Activated CD8-positive, alpha-beta memory T cell treated with anti-CD3 and anti-CD28 coated beads for 24 hours (primary cell): ENCODE data around the gene CCL27.

Source experiments
- DNase-seq: peaks from one replicate; pipeline ENCODE4 v3.0.0-alpha.2; 2020

Gene CCL27

DNA sequence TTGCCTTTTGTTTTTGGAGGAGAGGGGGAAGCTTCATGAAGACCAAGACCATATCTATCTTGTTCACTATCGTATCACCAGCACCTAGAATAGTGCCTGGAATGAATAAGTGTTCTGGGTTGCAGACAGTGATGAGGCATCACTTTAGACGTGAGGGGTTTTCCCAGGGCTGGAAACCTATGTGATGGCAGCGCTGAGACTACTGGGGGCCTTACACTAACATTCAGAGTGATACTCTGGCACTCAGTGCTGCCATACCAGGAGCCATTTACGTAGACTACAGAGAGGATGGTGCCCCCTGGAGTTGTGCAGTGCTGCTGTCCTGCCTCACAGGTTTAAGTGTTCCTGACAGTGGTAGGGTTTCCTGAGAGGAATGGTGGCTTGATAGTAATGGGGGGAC, 21.7 kb upstream of the CCL27 start:
- DNase-seq: no peak

DNA sequence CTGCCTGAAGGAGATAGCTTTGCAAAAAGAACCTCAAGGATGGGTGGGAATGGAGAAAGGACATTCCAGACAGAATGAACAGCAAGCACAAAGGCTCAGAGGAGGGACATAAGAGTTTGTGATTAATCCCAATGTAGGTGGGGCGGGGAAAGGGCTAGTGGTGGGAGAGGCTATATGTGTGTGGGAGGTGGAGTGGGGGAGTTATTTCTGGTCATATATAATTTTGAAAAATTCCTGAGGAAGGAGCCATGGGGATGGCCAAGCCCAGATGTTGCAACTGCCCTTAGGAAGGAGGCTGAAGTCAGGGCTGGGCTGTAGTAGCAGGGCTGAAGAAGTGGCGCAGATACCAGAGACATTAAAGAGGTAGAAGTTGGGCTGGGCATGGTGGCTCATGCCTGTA, 13.4 kb upstream of the CCL27 start:
- no peak for DNase-seq

DNA sequence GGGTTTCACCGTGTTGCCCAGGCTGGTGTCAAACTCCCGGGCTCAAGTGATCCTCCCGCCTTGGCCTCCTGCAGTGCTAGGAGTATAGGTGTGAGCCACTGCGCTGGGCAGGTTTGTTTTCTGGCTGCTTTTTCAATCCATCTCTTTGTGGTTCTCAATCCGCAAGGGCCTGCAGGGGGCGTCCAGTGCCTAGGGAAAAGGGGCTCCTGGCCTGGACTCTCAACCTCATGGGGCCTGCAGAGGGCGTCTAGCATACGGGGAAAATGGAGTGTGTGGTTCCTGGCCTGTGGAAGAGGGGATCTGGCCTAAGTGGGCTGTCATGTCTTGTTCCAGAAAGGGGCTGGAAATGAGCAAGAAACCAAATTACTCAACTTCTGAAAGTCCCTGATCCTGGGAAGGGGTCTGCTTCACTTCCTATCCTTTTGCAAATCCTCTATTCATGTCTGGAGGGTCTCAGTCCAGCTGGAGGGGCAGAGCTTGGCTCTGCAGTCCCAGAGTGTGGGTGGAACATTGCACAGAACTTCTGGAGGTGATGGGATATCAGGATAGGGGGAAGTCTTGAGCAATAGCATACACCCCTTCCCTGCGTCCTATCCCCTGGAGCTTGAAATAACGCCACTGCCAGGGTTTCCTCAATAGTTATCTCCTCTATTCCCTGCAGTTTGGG, 12.7 kb upstream of the CCL27 start:
- DNase-seq: peak; percentile 77

DNA sequence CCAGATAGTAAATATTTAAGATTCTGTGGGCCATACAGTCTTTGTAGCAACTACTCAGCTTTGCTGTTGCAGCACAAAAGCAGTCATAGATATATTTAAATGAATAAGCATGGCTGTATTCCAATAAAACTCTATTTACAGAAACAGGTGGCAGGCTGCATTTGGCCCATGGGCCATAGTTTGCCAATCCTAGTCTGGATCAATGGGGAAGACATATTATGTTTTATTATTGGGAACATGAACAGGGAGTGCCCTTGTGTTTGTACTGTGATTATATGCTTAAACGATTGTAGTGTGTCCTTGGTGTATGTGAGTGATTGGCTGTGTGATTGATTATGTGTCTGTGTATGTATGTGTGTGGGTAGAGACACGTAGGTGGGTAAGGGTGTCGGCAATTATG, 12.0 kb upstream of the CCL27 start:
- DNase-seq: no peak

DNA sequence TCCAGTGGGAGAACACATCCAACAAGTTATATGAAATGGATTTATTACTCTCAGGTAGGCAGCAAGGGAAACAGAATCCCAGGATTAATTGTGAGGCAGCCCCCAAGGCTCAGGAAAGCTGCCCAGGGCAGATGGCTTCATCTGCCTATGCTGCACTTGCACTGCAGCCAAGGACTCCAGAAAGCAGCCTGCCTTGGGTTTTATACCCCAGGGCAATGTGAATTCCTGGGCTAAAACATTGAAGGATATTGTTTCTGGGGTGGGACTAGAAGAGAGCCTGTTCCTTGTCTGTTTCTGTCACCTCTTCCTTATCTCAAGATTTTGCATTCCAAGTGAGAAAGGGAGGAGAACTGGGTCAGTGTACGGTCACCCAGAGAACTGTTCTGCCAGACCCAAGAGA, 8.8 kb upstream of the CCL27 start:
- no peak for DNase-seq

DNA sequence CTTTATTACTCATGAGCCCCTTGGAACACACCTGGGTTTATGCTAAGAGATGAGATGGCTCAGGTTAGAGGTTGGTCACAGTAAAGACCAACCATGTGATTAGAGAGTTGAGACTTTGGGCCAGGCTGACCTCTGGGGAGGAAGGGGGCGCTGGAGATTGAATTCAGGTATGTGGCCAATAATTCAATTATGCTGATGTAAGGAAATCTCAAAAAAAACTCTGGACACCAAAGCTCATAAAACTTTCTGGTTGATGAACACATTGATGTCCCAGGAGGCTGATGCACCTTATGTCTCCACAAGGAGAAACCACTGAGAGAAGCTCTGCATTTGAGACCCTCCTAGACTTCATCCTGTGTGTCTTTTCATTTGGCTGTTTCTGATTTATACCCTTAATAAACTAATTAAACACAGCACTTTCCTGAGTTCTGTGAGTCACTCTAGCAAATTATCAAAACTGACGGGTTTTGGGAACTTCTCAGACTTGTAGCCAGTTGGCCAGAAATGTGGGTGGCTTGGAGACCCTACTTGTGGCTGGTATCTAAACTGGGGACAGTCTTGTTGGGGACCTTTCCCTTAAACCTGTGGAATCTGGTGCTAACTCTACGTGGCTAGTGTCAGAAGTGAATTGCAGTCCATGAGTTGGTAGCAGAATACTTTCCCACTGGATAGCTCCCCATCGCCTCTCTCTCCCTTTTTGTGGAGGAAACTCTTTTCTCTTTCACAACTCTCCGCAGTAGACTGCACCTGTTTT, 7.5 kb upstream of the CCL27 start:
- no peak for DNase-seq

DNA sequence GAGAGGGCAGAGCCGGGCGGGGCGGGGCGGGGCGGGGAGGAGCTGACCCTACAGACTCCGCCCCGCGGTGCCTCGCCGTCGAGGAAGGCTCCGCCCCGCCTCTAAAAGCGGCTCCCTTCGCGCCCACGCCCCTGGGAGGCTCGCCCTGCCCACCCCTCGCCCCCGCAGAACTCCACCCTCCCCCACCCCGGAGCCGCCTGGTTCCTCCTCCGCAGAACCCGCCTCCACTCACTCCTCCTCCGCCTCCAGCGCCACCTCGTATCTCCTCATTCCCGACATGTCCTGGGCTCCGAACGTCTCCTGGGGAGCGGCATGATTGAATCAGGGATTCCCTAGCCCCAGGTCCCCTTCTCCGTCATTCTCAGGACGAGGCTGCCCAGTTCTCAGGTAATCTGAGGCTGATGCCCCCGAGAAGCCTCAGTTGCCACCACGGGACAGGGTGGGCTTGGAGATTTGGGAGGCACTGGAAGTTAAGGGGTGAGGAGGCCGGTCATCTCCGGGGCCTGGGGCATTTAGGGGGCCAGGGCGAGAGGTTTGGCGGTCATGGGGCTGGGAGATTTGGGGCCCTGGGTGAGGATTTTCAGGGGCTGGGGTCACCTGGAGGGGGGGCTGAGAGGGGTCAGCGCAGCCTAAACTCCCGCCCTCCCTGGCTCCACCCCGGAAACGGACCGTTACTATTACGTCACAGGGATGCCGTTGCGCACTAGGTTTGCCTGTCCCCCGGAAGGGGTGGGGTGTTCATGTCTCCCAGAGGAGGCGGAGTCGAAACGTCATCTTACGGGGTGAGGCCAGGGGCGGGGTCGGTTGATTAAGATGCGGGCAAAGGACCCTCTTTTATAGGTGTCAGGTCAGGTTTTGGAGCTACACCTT, 3.2 kb upstream of the CCL27 start:
- DNase-seq: peak; percentile 90

DNA sequence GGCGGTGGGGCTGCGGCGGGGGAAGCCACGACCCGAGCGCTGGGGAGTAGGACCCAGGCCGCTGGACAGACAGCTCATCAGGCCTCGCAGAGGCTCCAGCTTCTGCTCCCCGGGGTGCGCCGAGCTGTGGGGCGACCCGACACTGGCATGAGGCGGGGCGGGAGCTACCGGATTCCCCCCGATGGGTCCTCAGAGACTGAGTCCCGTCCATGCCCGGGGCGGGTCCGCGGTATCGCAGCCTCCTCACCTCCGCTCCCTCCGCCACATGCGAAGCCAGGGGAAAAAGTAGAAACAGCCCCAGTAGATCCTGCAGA, 2.6 kb upstream of the CCL27 start:
- DNase-seq: no peak

DNA sequence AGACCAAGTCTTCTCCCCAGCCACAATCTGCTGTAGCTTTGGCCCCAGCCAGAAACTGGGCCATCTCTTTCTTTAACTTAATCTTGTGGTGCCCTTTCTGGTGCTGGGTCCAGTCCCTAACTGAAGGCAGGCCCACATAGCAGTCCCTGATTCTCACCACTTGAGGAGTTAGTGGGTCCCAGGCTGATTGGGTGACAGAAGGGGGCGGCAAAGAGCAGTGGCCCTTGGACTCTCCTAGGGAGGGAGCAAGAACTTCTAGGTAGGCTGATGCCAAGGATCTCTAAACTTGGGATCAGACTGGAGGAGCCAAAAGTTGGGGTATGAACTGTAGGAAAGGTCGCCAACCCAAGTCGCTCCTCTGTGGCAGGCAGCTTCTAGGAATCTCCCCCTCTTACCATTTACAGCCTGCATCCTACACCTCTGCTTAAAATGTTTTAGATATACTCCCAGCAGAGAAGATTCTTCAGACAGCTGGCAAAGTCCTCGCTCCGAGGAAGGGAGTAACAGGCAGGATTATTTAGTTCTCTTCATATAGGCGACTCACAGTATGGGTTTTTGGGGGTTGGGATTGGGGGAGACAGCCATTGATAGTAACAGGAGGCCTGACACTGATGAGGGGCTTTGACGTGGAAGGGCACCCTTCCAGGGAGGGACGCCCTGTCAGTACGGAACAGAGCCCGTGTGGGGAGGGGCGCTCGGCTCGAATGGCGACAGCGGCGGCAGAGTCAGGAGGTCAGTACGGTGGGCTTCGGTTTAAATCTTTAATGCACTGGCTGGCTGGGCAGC, 2.0 kb upstream of the CCL27 start:
- DNase-seq: peak; percentile 77

DNA sequence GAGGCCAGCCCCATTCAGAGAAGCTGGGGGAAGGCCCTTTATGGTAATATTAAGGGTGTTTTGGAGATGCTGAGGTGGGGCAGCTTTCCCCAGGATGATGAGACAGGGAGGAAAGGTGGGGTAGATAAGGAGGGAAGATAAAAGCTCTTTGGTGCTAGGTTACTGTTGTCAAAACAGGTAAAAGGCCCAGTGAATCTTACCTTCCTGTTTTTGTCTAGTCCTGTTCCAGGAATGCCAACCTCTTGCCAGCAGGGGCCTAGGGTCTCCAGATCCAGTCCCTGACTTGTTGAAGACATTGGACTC, 797 bp upstream of the CCL27 start:
- DNase-seq: no peak

DNA sequence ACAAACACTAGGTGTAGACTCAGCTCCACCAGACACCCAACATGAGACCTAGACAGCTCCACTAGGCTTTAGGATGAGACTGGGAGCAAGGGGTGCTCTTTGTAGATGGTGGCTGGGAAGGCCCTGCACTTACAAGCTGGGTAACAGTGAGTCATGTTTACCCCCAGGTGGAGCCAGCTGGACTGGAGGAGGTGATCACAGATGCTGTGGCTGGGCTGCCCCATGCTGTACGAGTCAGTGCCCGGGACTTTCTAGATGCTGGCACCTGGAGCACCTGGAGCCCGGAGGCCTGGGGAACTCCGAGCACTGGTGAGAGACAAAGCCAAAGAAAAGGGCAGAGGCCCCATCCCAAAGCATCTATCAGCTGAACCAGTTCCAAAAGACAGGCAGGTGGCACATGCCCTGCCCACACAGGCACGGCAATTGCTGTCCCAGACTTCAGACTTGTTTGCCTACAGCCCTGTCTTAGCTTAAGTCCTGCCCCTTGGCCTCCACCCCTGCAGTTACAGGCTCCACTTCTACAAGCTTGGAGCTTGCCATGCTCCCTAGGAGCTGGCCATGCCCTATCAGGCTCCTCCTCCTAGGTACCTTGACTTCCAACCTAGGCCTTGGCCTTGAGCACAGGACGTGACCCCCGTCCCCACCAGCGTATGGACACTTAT, 2.7 kb downstream of the CCL27 start:
- no peak for DNase-seq

DNA sequence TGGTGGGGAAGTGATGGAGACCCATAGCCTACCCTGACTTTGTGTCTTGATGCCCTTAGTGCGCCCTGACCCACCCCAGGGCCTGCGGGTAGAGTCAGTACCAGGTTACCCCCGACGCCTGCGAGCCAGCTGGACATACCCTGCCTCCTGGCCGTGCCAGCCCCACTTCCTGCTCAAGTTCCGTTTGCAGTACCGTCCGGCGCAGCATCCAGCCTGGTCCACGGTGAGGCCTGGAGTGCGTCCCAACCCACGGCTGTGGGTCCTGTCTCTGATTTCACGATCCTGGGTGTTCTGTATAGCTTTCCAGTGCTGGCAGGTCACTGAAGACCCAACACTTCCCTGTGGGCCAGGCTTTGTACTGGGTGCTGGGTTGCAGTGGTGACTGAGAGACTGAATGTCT, 4.0 kb downstream of the CCL27 start:
- no peak for DNase-seq

DNA sequence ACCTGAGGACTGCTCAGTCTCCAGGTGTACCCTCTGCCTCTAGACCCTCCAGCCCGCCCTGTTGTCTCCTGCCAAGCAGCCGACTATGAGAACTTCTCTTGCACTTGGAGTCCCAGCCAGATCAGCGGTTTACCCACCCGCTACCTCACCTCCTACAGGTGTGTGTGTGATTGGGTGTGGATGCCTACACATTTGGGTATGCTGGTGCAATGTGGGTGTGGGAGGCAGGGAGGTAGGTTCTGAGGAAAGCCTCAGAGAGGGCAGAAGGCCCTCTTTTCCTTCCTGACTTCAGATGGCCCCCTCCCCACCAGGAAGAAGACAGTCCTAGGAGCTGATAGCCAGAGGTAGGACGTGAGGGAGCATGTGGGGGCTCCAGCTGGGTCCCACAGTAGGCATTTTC, 5.5 kb downstream of the CCL27 start:
- DNase-seq: no peak

DNA sequence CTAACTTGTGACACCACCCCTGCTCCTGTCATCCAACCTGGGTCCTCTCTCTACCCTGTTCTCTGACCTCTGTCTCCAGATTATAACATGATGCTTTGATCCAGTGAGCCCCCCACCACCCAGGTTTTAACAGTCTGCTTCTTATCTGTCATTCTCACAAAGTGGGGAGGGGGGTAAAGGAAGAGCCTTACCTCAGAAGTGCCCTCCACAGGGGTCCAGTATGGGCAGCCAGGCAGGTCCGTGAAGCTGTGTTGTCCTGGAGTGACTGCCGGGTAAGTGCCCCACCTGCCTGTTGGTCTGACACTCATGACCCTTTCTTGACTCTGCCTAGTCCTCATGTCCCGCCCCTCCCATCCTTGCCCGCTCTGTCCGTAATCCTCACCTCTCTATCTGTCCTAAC, 7.1 kb downstream of the CCL27 start:
- no peak for DNase-seq

DNA sequence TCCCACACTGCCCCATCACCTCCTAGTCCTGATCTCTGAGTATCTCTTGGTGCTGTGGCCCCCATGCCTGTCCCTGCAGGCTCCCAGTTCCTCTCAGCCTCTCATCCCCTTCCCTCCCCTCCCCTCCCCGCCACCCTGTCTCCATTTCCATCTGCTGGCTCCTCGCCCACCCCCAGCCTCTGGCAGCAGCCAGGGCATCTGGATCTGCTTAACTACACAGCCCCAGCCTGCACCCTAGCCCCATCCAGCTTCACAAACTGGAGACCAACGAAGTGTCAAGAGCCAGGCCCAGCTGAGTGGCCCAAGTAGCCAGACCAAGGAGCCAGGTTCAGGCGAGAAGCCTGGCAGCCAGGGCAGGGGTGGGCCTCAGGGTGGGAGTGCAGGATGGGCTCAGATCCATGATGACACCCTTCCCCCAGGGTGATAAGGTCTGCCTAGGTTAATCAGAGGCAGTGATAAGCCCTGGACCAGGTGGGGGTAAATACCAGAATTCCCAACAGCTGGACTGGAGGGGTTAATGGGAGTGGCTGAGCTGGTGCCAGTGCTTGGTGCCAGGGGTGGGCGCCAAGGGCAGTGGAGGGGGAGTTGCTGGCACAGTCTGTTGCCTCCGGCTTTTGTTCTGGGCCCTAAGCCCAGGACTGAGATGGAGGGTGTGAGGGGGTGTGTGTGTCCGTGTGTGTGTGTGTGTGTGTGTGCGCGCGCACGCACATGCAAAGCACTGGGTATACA, 8.0 kb downstream of the CCL27 start:
- no peak for DNase-seq

DNA sequence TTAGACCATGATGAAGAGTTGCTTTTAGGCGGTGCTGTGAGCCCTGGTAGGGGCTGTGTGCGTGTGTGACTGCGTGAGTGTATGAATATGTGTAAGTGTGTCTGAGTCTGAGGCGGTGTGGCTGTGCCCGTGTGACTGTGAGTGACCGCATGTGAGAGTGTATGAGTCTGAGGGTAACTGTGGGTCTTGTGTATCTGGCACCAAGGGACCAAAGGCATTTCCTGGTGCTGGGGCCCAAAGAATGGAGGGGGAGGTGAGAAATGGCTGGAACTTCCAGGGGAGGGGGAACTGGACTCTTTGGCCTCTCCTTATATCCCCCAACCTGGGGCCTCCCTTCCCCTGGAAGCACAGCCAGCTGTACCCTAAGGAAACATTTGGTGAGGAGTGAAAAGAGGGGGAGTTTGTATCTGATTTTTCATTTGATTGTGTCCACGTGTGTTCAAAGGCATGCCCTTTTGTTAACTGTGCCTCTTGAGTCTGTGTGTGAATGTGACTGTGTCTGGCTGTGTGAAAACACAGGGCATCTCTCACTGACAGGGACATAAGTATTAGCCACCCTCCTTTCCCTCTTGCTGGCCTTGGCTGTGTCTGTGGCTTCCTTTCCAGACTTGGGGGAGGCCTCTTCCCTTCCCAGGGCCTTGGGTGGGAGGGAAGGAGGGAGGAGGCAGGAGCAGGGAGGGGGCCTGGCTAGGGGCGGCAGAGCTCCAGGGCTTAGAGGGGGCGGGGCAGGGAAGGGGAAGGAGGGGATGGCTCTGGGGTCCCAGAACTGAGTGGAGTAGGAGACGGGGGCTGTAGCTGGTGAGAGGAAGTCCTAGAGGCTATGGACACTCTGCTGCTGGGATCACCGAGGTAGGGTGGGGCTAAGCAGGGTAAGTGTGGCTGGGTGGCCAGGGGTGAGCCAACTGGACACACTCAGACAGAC, 9.0 kb downstream of the CCL27 start:
- DNase-seq: no peak

DNA sequence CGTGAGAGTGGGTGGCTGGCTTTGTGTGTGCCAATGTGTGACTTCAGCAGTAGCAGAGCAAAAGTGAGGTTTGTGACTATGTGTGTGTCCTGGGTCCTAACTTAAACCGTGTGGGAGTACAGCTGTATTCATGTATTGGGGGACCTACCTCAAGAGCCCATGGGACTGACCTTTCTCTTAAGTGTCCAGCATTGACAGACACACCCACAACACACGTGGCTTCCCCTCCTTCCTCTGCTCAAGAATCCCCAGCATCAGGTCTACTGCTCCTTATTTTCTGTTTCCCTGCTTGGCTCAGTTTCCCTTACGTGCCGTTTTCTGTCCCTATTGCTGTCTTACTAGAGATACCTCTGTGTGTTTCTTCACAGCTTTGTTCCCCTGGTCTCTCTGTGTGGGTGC, 9.9 kb downstream of the CCL27 start:
- no peak for DNase-seq

DNA sequence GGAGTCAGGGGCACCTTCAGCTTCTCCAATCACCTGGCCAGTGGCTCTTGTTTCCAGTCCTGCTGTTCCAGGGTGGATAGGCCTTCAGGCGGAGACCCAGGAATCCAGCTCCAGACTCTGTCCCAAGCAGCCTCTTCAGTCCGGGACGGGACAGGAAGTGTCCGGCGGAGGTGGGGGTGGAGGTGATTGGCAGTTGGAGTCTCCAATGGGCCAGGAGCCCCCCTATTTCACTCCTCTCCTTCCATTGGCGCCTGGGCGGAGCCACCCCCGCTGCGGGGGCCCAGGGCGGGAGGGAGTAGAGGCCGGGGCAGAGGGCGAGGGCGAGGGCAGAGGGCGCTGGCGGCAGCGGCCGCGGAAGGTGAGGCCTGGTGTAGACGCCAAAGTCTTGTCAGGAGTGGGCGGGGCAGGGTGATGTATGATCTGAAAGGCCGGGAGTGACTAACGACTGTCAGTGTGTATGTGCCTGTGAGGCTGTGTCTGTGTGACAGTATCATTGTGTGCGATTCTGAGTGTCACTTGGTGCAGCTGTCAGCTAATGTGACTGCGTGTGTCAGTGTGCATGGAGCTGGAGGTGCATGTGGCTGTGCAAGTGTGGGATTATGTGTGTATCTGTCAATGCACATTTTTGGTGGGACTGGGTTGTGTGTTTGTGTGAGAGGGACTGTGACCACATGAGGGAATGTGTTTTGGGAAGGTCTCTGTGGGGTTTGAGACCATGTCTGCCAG, 10.4 kb downstream of the CCL27 start, which contains the start of gene IL11RA:
Gene IL11RA (plus strand): TSS at position 310 of the 726 bp plus-strand sequence. CDS start 3,033 bp downstream, outside the sequence.
- peak; percentile 69 for DNase-seq

DNA sequence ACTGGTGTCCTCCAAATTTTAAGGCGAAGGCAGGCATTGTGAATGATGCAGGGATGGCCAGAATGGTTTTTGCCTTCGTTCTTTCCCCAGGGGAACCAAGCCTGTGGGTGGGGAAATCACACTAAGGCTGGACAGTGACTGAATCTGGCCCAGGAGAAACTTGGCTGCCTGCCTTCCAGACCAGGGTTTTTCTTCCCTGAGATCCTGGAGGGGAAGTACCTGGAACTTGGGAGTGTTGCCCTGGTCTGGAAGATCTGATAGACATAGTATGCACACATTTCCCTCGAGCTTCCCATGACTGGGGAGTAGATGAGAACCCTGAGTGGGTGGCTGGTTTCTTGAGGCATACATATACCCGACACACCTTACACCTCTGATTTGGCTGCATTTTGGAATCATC, 11.1 kb downstream of the CCL27 start:
- no peak for DNase-seq

DNA sequence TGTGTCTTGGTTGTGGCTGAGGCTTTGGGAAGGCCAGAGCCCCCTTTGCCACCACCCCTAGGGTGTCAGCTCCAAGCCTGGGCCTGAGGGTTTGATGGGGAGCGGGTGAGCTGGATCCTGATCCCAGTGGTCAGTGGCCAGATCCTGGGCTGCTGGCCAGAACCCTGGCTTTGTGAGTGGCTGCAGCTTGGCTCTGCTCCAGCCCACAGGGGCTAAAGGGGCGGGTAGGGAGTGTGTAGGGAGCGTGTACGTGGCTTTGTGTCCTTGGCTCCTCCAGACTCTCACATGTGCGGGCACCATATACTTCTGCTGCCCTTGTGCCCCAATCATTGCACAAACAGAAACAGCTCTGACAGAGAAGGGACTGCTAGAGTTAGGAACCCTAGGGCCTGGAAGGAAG, 11.6 kb downstream of the CCL27 start:
- DNase-seq: no peak
